IMR-90 (cell line): ENCODE measurements around the gene AUTS2. TPM values are rescaled to one million over a fixed set of nuclear protein-coding genes. Genes with fewer than 3 reads are reported as not detected.

Source experiments
- ATAC-seq: fragments of 200-7000 bp; cut with Tn5 transposase; 2 replicates; pipeline ENCODE4 v1.9.1; 2020; ENCODE audit warnings: low read depth, mild to moderate bottlenecking, moderate library complexity
- BruUV-seq: library from RNA; stranded (reverse); fragments of 400-500 nt; replicated peaks from 2 replicates; lab custom pipeline; 2021; lab: Mats Ljungman, UMichigan
- CTCF ChIA-PET: fragments of 300-600 bp; formaldehyde crosslinking; extraction: SDS; loops from one replicate; lab custom pipeline; 2021; ENCODE audit warnings: antibody characterized with exemption; lab: Yijun Ruan, JAX
- POLR2A ChIA-PET: fragments of 300-600 bp; sonication (Branson Sonifier 250); formaldehyde crosslinking; loops from one replicate; lab custom pipeline; 2022; ENCODE audit warnings: antibody characterized with exemption; ENCODE audit not compliant: unreplicated experiment; lab: Charles Lee
- DNase-seq: peaks from one replicate; pipeline ENCODE4 v3.0.0; 2013
- H2AFZ ChIP-seq: replicated peaks from 2 replicates; pipeline ENCODE3; 2013; ENCODE audit warnings: low read length, mild to moderate bottlenecking; ENCODE audit not compliant: poor library complexity
- H2AK5ac ChIP-seq: 2 replicates; pipeline ENCODE4 v1.6.1; 2013; ENCODE audit warnings: low read depth, low read length, inconsistent platforms
- H2AK9ac ChIP-seq: replicated peaks from 2 replicates; pipeline ENCODE3; 2013; ENCODE audit warnings: mild to moderate bottlenecking, low read depth, low read length, moderate library complexity; ENCODE audit not compliant: poor library complexity
- H2BK120ac ChIP-seq: 2 replicates; pipeline ENCODE4 v1.6.1; 2013; ENCODE audit warnings: low read depth, low read length, inconsistent platforms
- H2BK15ac ChIP-seq: 3 replicates; pipeline ENCODE4 v1.6.1; 2013; ENCODE audit warnings: low read depth, low read length, inconsistent platforms
- H2BK20ac ChIP-seq: 2 replicates; pipeline ENCODE4 v1.6.1; 2013; ENCODE audit warnings: low read depth, mild to moderate bottlenecking, inconsistent platforms, low read length, moderate library complexity
- H2BK5ac ChIP-seq: 2 replicates; pipeline ENCODE4 v1.6.1; 2013; ENCODE audit warnings: mild to moderate bottlenecking, low read depth, low read length, inconsistent platforms; ENCODE audit not compliant: poor library complexity, severe bottlenecking
- H3K14ac ChIP-seq: replicated peaks from 2 replicates; pipeline ENCODE4 v1.6.1; 2013; ENCODE audit warnings: low read depth, low read length, inconsistent platforms
- H3K18ac ChIP-seq: 2 replicates; pipeline ENCODE4 v1.6.1; 2013; ENCODE audit warnings: low read depth, low read length, control low read depth
- H3K23ac ChIP-seq: 2 replicates; pipeline ENCODE4 v1.6.1; 2013; ENCODE audit warnings: low read depth, low read length, inconsistent platforms
- H3K27ac ChIP-seq: 2 replicates; pipeline ENCODE4 v1.5.1; 2013; ENCODE audit warnings: mild to moderate bottlenecking, control low read depth, low read length; ENCODE audit not compliant: insufficient read depth
- H3K27me3 ChIP-seq: 2 replicates; pipeline ENCODE4 v1.6.1; 2013; ENCODE audit warnings: low read length; ENCODE audit not compliant: control insufficient read depth, insufficient read depth
- H3K36me3 ChIP-seq: 2 replicates; pipeline ENCODE4 v1.6.1; 2013; ENCODE audit warnings: low read length, mixed read lengths; ENCODE audit not compliant: control insufficient read depth, insufficient read depth
- H3K4ac ChIP-seq: 2 replicates; pipeline ENCODE4 v1.6.1; 2013; ENCODE audit warnings: low read depth, low read length, inconsistent platforms
- H3K4me1 ChIP-seq: 2 replicates; pipeline ENCODE4 v1.6.1; 2013; ENCODE audit warnings: low read length, mixed read lengths; ENCODE audit not compliant: control insufficient read depth, insufficient read depth
- H3K4me2 ChIP-seq: 2 replicates; pipeline ENCODE4 v1.6.1; 2013; ENCODE audit warnings: low read depth, mild to moderate bottlenecking, control low read depth, low read length, moderate library complexity
- H3K4me3 ChIP-seq: 2 replicates; pipeline ENCODE4 v1.5.1; 2013; ENCODE audit warnings: low read depth, mild to moderate bottlenecking, control low read depth, low read length, moderate library complexity; ENCODE audit not compliant: insufficient read depth
- H3K56ac ChIP-seq: 2 replicates; pipeline ENCODE4 v1.6.1; 2013; ENCODE audit warnings: low read length, inconsistent platforms; ENCODE audit not compliant: insufficient read depth; ENCODE audit errors: extremely low read depth
- H3K79me1 ChIP-seq, 2 experiments: 2 replicates each; pipeline ENCODE4 v1.6.1; 2013; ENCODE audit warnings: low read length in 2 of 2, inconsistent platforms in 1 of 2, low read depth in 1 of 2
- H3K9ac ChIP-seq: 2 replicates; pipeline ENCODE4 v1.6.1; 2013; ENCODE audit warnings: low read depth, low read length, control low read depth
- H3K9me1 ChIP-seq: 2 replicates; pipeline ENCODE4 v1.6.1; 2013; ENCODE audit warnings: low read length, inconsistent platforms; ENCODE audit not compliant: insufficient read depth
- H3K9me3 ChIP-seq: 2 replicates; pipeline ENCODE4 v1.6.1; 2013; ENCODE audit warnings: low read length; ENCODE audit not compliant: control insufficient read depth, insufficient read depth
- H4K20me1 ChIP-seq: 2 replicates; pipeline ENCODE4 v1.6.1; 2013; ENCODE audit warnings: low read length, inconsistent platforms; ENCODE audit not compliant: insufficient read depth
- H4K5ac ChIP-seq: 2 replicates; pipeline ENCODE4 v1.6.1; 2013; ENCODE audit warnings: mild to moderate bottlenecking, low read depth, low read length, control low read depth
- H4K8ac ChIP-seq, 2 experiments: 2 replicates each; pipeline ENCODE4 v1.6.1; 2013; ENCODE audit warnings: low read depth in 2 of 2, low read length in 2 of 2, control low read depth in 1 of 2, inconsistent platforms in 1 of 2
- H4K91ac ChIP-seq: 2 replicates; pipeline ENCODE4 v1.6.1; 2013; ENCODE audit warnings: low read depth, low read length, inconsistent platforms; ENCODE audit not compliant: insufficient read depth
- CHD1 ChIP-seq: IDR thresholded peaks from 2 replicates; pipeline ENCODE4 v1.6.1; 2012; ENCODE audit warnings: low read depth, low read length, improper control_type of control experiment
- MAZ ChIP-seq: IDR thresholded peaks from 2 replicates; pipeline ENCODE4 v1.6.1; 2012; ENCODE audit warnings: low read depth, mild to moderate bottlenecking, low read length, improper control_type of control experiment, moderate library complexity, borderline replicate concordance
- POLR2A ChIP-seq: IDR thresholded peaks from 2 replicates; pipeline ENCODE4 v1.6.1; 2012; ENCODE audit warnings: mild to moderate bottlenecking, low read depth, low read length
- RAD21 ChIP-seq: IDR thresholded peaks from 2 replicates; pipeline ENCODE4 v1.6.1; 2012; ENCODE audit warnings: low read length, improper control_type of control experiment
- RCOR1 ChIP-seq: IDR thresholded peaks from 2 replicates; pipeline ENCODE4 v1.6.1; 2012; ENCODE audit warnings: mild to moderate bottlenecking, low read length, improper control_type of control experiment; ENCODE audit not compliant: insufficient replicate concordance
- SMC3 ChIP-seq: fragments of 150-350 bp; IDR thresholded peaks from 2 replicates; pipeline ENCODE4 v1.6.1; 2016; ENCODE audit warnings: low read depth, mild to moderate bottlenecking, antibody characterized with exemption, low read length, moderate library complexity
- USF2 ChIP-seq: fragments of 150-350 bp; IDR thresholded peaks from 2 replicates; pipeline ENCODE4 v1.6.1; 2017; ENCODE audit warnings: mild to moderate bottlenecking, antibody characterized with exemption, low read length, low read depth
- WGBS, 2 experiments: methylation state at CpG; one replicate each; pipeline versions ENCODE4 v1.1.5 to v1.1.7; 2013; ENCODE audit warnings: missing lambda C conversion rate in 2 of 2; ENCODE audit not compliant: insufficient read length in 1 of 2; ENCODE audit errors: extremely low coverage in 2 of 2; 5-methylcytosine and 5-hydroxymethylcytosine counted together
- dilution Hi-C: fragments of 300-500 bp; cut with HindIII; formaldehyde crosslinking; loops from one replicate; pipeline ENCODE4 v1.14.3; 2018; ENCODE audit warnings: low sequenced_read_pairs; ENCODE audit not compliant: unreplicated experiment
- in situ Hi-C: fragments of 300-500 bp; cut with MboI; formaldehyde crosslinking; loops from 3 replicates; pipeline ENCODE4 v1.14.3; 2019; ENCODE audit warnings: low sequenced_read_pairs, inconsistent platforms, mixed read lengths
- intact Hi-C: fragments of 100-400 bp; cut with micrococcal nuclease; formaldehyde crosslinking; loops from 2 replicates; pipeline ENCODE4 v1.10.0; 2022
- polyA plus RNA-seq, 3 experiments: library from polyadenylated mRNA; depleted of rRNA; stranded (reverse); fragments of >200 nt; gene quantifications; 2 replicates each; pipeline ENCODE4 v1.2.3, GENCODE V29; 2012; ENCODE audit warnings: low replicate concordance in 1 of 3
- total RNA-seq: library from RNA; depleted of rRNA; stranded (reverse); fragments of >200 nt; gene quantifications from 2 replicates; pipeline ENCODE4 v1.2.3, GENCODE V29; 2012

The AUTS2 gene
- total and polyA plus RNA-seq, 2 of the 4 experiments (the other 2 are of a cell fraction), result 0.90 to 3.0 TPM

GRCh38 chr7:69873512-69873911 is 275.2 kb downstream of the AUTS2 start:
- Histone ChIP-seq H4K20me1 (no peaks in the 10 kb centered on the region), H2BK15ac (no peak overlapping the region), H3K4me3 (no peak overlapping the region), H3K56ac (no peak overlapping the region), H3K23ac (no peak overlapping the region), H3K27me3 (no peaks in the 10 kb centered on the region), H4K5ac (no peak overlapping the region), H4K91ac (no peak overlapping the region), H3K27ac (no peak overlapping the region), H2AK5ac (no peak overlapping the region), H3K9ac (no peak overlapping the region), H2AK9ac (no peak overlapping the region), H4K8ac (no peak overlapping the region), H2BK120ac (no peak overlapping the region), H2BK5ac (no peak overlapping the region), H3K4ac (no peak overlapping the region), H3K14ac (no peak overlapping the region), H3K9me1 (no peaks in the 10 kb centered on the region), H3K9me3 (no peaks in the 10 kb centered on the region), H3K36me3 (no peaks in the 10 kb centered on the region), H3K79me1 (no peaks in the 10 kb centered on the region), H2AFZ (no peak overlapping the region), H3K18ac (no peak overlapping the region), H2BK20ac (no peak overlapping the region), H3K4me1 (no peaks in the 10 kb centered on the region), H3K4me2 (no peak overlapping the region)
- ATAC-seq (no peak), DNase-seq (no peak)
- ChIA-PET POLR2A (no interaction called here), CTCF (no interaction called here)
- TF ChIP-seq RAD21 (no peak), POLR2A (no peak), SMC3 (no peak), RCOR1 (no peak), MAZ (no peak), USF2 (no peak), CHD1 (no peak)
- WGBS, 2 experiments, result no CpG with 5 or more reads among the region's 3 CpGs
- intact Hi-C loops (no loop called here), dilution Hi-C loops (no loop called here), in situ Hi-C loops (no loop called here)
- BruUV-seq, result no TSS peak
